IPS DF 6.9 (cell line): ENCODE measurements around the gene CELF5.

Experiments used
- DNase-seq: peaks from one replicate; pipeline ENCODE4 v3.0.0-alpha.2; 2013; ENCODE audit warnings: low read depth, low spot score
- H3K27ac ChIP-seq: one replicate; pipeline ENCODE4 v1.5.1; 2013; ENCODE audit warnings: low read length, control low read depth
- H3K27me3 ChIP-seq: 2 replicates; pipeline ENCODE4 v1.6.1; 2013; ENCODE audit warnings: mild to moderate bottlenecking, low read length; ENCODE audit not compliant: control insufficient read depth, insufficient read depth
- H3K36me3 ChIP-seq: 2 replicates; pipeline ENCODE4 v1.6.1; 2013; ENCODE audit warnings: low read length; ENCODE audit not compliant: control insufficient read depth, insufficient read depth
- H3K4me1 ChIP-seq: 2 replicates; pipeline ENCODE4 v1.6.1; 2013; ENCODE audit warnings: low read length; ENCODE audit not compliant: control insufficient read depth, insufficient read depth
- H3K4me3 ChIP-seq: 2 replicates; pipeline ENCODE4 v1.5.1; 2013; ENCODE audit warnings: mild to moderate bottlenecking, low read length
- H3K9me3 ChIP-seq: 2 replicates; pipeline ENCODE4 v1.6.1; 2013; ENCODE audit warnings: low read length, inconsistent platforms; ENCODE audit not compliant: control insufficient read depth, insufficient read depth
- WGBS: extraction: QIAGEN DNeasy Blood & Tissue Kit; methylation state at CpG from one replicate; pipeline ENCODE4 v1.1.7; 2013; ENCODE audit warnings: mixed read lengths, missing lambda C conversion rate; ENCODE audit not compliant: insufficient read length, insufficient coverage; 5-methylcytosine and 5-hydroxymethylcytosine counted together

Gene CELF5

GRCh38 chr19:3224346-3225168 lies at the start of gene CELF5:
Gene CELF5, plus strand, starts transcription at chr19:3224661. Its CDS starts 79 bp downstream, at chr19:3224740.
- Histone ChIP-seq H3K4me1 (peaks cover 6% of the 10 kb centered on the region), H3K27ac (no peak within 1 kb of the TSS), H3K9me3 (no peaks in the 10 kb centered on the region), H3K27me3 (no peaks in the 10 kb centered on the region), H3K4me3 (peak within 1 kb of the TSS; percentile 69), H3K36me3 (no peaks in the 10 kb centered on the region)
- WGBS = no CpG with 5 or more reads among the region's 94 CpGs
- DNase-seq = no peak

DNA sequence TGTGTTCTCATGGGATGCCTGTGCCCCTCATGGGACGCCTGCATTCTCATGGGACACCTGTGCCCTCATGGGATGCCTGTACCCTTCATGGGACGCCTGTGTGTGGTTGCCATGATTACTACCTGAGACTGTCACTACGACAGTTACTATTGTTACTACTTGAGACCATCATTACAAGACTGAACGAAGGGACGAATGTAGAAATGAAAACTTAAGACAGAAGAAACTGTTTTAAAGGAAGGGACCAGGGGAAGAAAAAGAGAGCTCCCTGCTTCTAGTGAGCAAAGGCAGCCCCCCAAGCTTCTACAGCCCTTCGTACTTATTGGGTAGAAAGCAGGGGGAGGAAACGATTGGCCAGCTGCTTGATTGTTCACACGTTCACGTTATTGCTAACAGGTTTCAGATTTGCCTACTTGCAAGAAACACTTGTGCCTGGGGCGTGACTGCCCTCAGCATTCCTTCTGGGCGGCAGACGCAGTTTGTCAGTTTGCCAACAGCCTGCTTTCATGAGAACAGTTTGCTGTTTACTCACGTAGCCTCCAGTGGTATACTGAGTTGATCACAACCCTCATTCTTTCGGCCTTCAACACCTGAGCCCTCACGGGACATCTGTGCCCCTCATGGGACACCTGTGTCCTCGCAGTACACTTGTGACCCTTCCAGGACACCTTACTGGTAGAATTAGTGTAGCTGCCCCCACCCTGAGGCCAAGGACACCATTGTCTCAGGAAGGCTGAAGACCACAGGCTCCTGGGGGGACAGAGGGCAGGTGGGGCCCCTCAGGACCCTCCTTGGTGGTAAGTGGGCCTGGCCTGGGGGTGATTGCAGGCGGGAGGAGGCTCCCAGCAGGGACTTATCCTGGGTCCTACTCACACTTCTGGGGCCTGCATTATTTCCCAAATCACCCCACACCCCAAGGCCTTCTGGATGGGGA lies 48.4 kb upstream of the CELF5 start:
- no CpG with 5 or more reads among the region's 17 CpGs for WGBS
- Histone ChIP-seq H3K27ac (no peak overlapping the region), H3K36me3 (no peaks in the 10 kb centered on the region; the same call in 1 of the 2 replicates), H3K27me3 (no peaks in the 10 kb centered on the region), H3K4me3 (no peak overlapping the region), H3K4me1 (0 out of 2 replicates have a peak, but pooled peaks cover 2% of the 10 kb centered on the region), H3K9me3 (no peaks in the 10 kb centered on the region)
- DNase-seq = no peak

GRCh38 chr19:3176715-3177501 lies 47.6 kb upstream of the CELF5 start:
- no CpG with 5 or more reads among the region's 11 CpGs for WGBS
- H3K4me3 ChIP-seq = no peak overlapping the region
- H3K27ac ChIP-seq = no peak overlapping the region
- DNase-seq = no peak
- H3K36me3 ChIP-seq = no peaks in the 10 kb centered on the region; the same call in 1 of the 2 replicates
- no peaks in the 10 kb centered on the region for H3K9me3 ChIP-seq
- H3K27me3 ChIP-seq = no peaks in the 10 kb centered on the region
- H3K4me1 ChIP-seq = 0 out of 2 replicates have a peak, but pooled peaks cover 2% of the 10 kb centered on the region

GRCh38 chr19:3178377-3178972 lies 46.0 kb upstream of the CELF5 start, which contains the start of gene S1PR4:
Gene S1PR4, plus strand, starts transcription at chr19:3178769. Its CDS starts 24 bp downstream, at chr19:3178793.
- no peak for DNase-seq
- H3K4me3 ChIP-seq = no peak within 1 kb of the TSS
- H3K36me3 ChIP-seq = no peaks in the 10 kb centered on the region; the same call in 1 of the 2 replicates
- no peaks in the 10 kb centered on the region for H3K27me3 ChIP-seq
- no peaks in the 10 kb centered on the region for H3K9me3 ChIP-seq
- H3K27ac ChIP-seq = no peak within 1 kb of the TSS
- no CpG with 5 or more reads among the region's 42 CpGs for WGBS
- H3K4me1 ChIP-seq = 0 out of 2 replicates have a peak, but pooled peaks cover 2% of the 10 kb centered on the region

DNA sequence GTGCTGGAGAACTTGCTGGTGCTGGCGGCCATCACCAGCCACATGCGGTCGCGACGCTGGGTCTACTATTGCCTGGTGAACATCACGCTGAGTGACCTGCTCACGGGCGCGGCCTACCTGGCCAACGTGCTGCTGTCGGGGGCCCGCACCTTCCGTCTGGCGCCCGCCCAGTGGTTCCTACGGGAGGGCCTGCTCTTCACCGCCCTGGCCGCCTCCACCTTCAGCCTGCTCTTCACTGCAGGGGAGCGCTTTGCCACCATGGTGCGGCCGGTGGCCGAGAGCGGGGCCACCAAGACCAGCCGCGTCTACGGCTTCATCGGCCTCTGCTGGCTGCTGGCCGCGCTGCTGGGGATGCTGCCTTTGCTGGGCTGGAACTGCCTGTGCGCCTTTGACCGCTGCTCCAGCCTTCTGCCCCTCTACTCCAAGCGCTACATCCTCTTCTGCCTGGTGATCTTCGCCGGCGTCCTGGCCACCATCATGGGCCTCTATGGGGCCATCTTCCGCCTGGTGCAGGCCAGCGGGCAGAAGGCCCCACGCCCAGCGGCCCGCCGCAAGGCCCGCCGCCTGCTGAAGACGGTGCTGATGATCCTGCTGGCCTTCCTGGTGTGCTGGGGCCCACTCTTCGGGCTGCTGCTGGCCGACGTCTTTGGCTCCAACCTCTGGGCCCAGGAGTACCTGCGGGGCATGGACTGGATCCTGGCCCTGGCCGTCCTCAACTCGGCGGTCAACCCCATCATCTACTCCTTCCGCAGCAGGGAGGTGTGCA lies 45.3 kb upstream of the CELF5 start:
- no peak overlapping the region for H3K27ac ChIP-seq
- no CpG with 5 or more reads among the region's 52 CpGs for WGBS
- no peaks in the 10 kb centered on the region; the same call in 1 of the 2 replicates for H3K36me3 ChIP-seq
- no peaks in the 10 kb centered on the region for H3K27me3 ChIP-seq
- no peaks in the 10 kb centered on the region for H3K9me3 ChIP-seq
- H3K4me3 ChIP-seq = no peak overlapping the region
- no peak for DNase-seq
- 0 out of 2 replicates have a peak, but pooled peaks cover 2% of the 10 kb centered on the region for H3K4me1 ChIP-seq

DNA sequence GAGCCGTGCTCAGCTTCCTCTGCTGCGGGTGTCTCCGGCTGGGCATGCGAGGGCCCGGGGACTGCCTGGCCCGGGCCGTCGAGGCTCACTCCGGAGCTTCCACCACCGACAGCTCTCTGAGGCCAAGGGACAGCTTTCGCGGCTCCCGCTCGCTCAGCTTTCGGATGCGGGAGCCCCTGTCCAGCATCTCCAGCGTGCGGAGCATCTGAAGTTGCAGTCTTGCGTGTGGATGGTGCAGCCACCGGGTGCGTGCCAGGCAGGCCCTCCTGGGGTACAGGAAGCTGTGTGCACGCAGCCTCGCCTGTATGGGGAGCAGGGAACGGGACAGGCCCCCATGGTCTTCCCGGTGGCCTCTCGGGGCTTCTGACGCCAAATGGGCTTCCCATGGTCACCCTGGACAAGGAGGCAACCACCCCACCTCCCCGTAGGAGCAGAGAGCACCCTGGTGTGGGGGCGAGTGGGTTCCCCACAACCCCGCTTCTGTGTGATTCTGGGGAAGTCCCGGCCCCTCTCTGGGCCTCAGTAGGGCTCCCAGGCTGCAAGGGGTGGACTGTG lies 44.6 kb upstream of the CELF5 start:
- WGBS = no CpG with 5 or more reads among the region's 31 CpGs
- no peaks in the 10 kb centered on the region; the same call in 1 of the 2 replicates for H3K36me3 ChIP-seq
- H3K4me1 ChIP-seq = 0 out of 2 replicates have a peak, but pooled peaks cover 2% of the 10 kb centered on the region
- no peak overlapping the region for H3K27ac ChIP-seq
- H3K27me3 ChIP-seq = no peaks in the 10 kb centered on the region
- H3K4me3 ChIP-seq = no peak overlapping the region
- no peaks in the 10 kb centered on the region for H3K9me3 ChIP-seq
- no peak for DNase-seq

DNA sequence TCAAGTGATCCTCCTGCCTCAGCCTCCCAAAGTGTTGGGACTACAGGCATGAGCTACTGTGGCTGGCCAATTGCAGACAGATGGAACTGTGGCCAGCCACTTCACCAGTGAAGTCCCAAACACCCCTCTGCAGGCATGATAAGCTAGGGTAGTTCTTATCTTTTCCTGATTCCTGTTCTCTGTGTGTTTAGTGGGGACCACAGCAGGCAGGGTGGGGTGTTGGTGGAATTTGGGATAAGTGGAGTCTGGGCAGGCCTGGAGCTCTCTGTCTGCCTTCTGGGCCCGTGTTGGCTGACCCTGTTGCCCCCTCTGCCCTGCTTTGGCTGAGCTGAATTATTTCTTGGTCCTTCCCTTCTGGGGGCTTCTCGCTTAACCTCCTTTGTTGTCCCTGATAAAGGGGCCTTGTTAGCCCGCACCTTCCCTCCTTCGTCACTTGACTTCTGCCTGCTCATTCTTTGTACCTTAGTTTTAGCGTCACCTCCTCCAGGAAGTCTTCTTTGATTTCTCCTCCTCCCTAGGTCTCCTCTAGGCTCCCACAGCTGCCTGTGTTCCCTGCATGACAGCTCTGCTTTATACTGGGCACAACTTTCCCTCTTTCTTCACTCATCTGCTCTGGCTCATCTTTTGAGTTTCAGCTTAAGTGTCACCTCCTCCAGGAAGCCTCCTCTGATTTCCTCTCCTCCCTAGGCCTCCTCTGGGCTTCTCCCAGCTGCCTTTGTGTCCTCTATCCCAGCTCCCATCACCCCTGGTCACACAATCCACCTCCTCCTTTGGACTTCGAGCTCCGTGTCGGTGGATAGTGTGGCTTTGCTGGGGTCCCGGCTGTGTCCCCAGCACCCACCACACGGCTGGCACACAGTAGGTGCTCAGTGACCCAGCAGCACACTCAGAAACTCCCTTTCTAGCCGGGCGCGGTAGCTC lies 40.5 kb upstream of the CELF5 start:
- Histone ChIP-seq H3K4me3 (no peak overlapping the region), H3K27ac (no peak overlapping the region), H3K36me3 (peaks cover under 1% of the 10 kb centered on the region; the same call in 1 of the 2 replicates), H3K4me1 (no peaks in the 10 kb centered on the region; the same call in 1 of the 2 replicates), H3K9me3 (no peaks in the 10 kb centered on the region), H3K27me3 (no peaks in the 10 kb centered on the region)
- WGBS = no CpG with 5 or more reads among the region's 13 CpGs
- no peak for DNase-seq

DNA sequence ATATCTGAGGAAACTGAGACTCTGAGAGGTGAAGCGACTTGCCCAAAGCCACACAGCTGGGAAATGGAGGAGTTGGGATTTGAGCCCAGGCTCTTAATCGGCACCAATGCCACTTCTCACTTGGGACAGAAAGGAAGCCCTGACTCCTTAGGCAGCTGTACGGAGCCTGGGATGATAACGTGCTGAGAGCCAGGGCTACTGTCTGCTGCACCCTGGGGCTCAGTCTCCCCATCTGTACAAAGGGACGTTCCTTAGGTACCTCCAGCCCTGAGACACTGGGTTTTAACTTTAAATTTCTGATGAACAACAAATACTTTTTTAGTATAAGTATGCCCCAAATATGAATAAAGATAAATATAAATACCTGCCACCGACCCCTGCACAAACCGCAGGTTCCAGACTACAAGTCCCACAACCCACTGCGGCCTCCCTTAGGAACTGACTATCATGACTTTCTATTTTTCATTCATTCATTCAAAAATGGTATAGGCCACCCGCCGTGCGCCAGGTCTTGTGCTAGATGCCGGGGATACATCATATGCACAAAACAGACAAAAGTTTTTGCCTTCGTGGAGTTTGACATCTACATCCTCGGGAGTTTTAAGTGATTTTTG lies 39.5 kb upstream of the CELF5 start:
- H3K27ac ChIP-seq = no peak overlapping the region
- DNase-seq = peak; percentile 33
- no peaks in the 10 kb centered on the region for H3K27me3 ChIP-seq
- peak overlapping the region; percentile 89; the same call in 1 of the 2 replicates for H3K4me3 ChIP-seq
- WGBS = no CpG with 5 or more reads among the region's 14 CpGs
- H3K4me1 ChIP-seq = peaks cover 4% of the 10 kb centered on the region
- H3K36me3 ChIP-seq = peaks cover 5% of the 10 kb centered on the region
- H3K9me3 ChIP-seq = no peaks in the 10 kb centered on the region
